ENCODE results near the gene ZNF683. TPM values are rescaled to one million over a fixed set of nuclear protein-coding genes. Genes with fewer than 3 reads are reported as not detected.

ZNF683 gene
- total and polyA plus RNA-seq, 9 of the 15 experiments (the other 6 are each of a cell fraction or from before 2014, with no cell fraction given): not detected

DNA sequence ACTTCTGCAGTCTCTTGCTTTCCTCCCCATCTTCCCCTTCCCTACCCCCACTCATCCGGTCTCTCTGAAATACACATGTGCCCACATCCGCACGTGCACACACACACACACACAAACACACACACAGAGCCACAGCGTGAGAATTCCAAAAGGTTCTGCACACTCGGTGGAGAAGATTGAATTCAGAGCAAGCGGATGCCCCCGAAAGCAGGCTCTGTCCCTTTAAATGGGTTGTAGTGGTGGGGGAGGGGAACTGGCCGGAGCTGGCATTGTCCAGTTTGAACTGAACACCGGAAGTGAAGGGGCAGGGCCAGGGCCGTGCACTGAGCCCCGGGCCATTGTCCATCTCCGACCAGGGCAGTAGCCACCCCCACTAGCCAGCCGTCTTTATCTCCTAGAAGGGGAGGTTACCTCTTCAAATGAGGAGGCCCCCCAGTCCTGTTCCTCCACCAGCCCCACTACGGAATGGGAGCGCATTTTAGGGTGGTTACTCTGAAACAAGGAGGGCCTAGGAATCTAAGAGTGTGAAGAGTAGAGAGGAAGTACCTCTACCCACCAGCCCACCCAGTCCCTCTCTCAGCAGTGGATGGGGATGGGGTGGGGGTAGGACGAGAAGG is 36.7 kb upstream of the ZNF683 start (continued):
- TF ChIP-seq REST (IDR thresholded peaks at IDR 0.05; ENCODE audit: borderline replicate concordance) (peak; percentile 94), REST (CRISPR knock-in tag; IDR thresholded peaks at IDR 0.05; ENCODE audit: low read depth) (peak; percentile 35; the same call in 1 of the 2 replicates), KLF16 (IDR thresholded peaks at IDR 0.05) (peak; percentile 90), TSC22D4 (tag; IDR thresholded peaks at IDR 0.05) (no peak), ZNF764 (CRISPR knock-in tag; IDR thresholded peaks at IDR 0.05; ENCODE audit: low read depth) (no peak), BCOR (IDR thresholded peaks at IDR 0.05) (0 out of 2 replicates have a peak, but pooled peaks have one; percentile 22)
